HFF-Myc (cell line): ENCODE data around the gene CLVS2.

Experiments used
- DNase-seq: peaks from one replicate; pipeline ENCODE4 v3.0.0-alpha.2; 2011; ENCODE audit warnings: low read depth; ENCODE audit errors: extremely low read depth
- H3K4me3 ChIP-seq: replicated peaks from 2 replicates; pipeline ENCODE4 v1.5.1; 2011; ENCODE audit warnings: low read depth, mild to moderate bottlenecking, control low read depth, low read length
- TF ChIP-seq, protein P1 (sequence below): IDR thresholded peaks from 2 replicates; pipeline ENCODE4 v1.5.1; 2012; ENCODE audit warnings: mild to moderate bottlenecking, low read depth, low read length, control low read depth; ENCODE audit errors: missing control alignments

The CLVS2 gene

DNA sequence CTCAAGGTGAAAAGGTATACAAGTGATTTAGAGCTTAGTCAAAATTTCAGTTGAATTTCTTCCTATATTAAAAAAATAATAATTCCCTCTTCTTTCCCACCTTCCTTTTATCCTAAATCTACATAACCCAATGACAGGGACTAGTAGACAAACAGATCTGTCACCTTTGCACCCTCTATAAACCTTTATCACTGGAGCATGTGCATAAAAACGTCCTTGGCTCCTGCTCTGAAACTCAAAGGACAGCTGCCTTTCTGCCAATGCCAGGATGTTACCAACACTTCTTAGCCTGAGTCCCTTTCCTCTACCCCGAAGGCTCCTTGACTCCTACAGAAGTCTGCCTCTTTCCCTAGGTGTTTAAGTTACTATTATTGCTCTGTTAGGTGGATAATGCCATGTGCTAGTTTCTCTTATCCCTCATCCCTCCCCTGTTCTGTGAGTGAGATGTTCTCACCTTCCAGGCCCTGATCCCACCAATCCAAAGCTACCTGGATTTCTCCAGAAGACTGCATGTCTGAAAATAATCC lies 4.3 kb downstream of the CLVS2 start:
- TF ChIP-seq, protein P1, sequence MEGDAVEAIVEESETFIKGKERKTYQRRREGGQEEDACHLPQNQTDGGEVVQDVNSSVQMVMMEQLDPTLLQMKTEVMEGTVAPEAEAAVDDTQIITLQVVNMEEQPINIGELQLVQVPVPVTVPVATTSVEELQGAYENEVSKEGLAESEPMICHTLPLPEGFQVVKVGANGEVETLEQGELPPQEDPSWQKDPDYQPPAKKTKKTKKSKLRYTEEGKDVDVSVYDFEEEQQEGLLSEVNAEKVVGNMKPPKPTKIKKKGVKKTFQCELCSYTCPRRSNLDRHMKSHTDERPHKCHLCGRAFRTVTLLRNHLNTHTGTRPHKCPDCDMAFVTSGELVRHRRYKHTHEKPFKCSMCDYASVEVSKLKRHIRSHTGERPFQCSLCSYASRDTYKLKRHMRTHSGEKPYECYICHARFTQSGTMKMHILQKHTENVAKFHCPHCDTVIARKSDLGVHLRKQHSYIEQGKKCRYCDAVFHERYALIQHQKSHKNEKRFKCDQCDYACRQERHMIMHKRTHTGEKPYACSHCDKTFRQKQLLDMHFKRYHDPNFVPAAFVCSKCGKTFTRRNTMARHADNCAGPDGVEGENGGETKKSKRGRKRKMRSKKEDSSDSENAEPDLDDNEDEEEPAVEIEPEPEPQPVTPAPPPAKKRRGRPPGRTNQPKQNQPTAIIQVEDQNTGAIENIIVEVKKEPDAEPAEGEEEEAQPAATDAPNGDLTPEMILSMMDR, result no peak
- H3K4me3 ChIP-seq, result no peak overlapping the region
- no peak for DNase-seq

DNA sequence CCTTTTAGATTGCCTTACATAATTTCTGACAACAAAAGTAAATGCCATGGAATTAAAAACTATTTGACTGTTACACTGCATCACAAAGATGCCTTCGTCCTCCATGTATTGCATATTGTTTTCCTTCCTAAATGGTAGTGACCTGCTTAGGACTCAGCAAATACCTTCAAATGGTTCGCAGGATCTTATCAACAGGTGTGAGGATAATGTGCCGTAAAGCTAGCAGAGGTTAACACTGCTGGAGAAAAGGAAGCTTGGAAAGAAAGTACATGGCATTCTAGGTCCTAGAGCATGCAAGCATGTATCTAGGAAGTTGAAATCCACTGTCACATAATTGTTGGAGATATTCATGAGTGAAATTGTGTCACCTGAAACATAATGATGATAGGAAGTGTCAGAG lies 5.5 kb downstream of the CLVS2 start:
- no peak for DNase-seq
- no peak overlapping the region for H3K4me3 ChIP-seq
- TF ChIP-seq, protein P1, result no peak

DNA sequence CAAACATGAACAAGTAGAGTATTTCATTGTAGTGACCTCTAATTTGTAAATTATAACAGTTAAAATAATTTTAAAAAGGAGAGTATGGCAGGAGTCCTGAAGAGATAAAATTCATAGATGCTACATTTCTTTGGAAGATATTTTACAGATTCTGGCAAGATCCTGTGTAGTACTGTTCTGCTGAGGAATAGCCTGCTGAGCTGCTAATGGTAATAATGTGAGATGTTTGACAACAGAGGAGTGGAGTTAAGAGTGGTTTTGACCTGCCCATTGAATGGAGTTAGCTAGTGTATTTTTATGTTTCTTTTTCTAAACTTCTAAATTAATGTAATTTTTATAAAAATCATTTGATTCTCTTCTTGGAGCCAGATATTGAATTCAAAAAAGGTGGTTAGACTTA lies 11.8 kb downstream of the CLVS2 start:
- DNase-seq, result no peak
- TF ChIP-seq, protein P1, result no peak
- no peak overlapping the region for H3K4me3 ChIP-seq

DNA sequence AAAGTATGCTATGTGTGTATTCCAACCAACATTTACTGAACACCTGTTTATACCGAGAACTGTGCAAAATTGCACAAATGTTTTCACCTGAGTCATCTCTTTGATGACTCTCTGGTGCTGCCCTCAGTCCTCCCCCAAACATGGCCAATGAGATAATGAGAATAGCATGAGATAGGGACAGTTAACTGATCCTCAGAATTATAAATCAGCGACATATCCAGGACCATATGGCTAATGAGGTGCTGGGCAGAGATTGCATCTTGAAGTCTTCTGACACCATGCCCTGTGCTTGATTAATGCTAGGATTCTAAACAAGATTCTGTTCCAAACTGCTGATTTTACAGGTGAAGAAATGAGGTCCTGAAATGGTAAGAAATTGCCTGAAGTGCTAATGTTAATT lies 13.0 kb downstream of the CLVS2 start:
- no peak overlapping the region for H3K4me3 ChIP-seq
- no peak for DNase-seq
- TF ChIP-seq, protein P1, result no peak

DNA sequence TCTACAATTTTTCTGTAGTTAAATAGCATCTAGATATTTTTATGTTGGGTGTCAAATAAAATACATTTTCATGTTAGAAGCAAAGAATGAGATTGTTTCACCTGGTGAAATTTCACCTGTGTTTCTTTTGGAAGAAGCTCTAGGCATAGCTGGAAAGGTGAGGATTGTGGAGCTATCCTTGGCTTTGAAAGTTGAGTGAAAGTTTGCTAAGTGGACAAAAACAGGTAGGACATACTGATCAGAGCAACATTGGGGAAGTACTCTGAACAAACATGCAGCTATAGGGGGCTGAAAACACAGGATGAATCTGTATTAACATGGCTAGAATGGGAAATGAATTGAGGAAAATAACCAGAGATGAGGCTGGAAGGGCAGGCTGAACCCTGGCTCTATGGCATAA lies 18.8 kb downstream of the CLVS2 start:
- TF ChIP-seq, protein P1, result no peak
- H3K4me3 ChIP-seq, result no peak overlapping the region
- DNase-seq, result no peak

DNA sequence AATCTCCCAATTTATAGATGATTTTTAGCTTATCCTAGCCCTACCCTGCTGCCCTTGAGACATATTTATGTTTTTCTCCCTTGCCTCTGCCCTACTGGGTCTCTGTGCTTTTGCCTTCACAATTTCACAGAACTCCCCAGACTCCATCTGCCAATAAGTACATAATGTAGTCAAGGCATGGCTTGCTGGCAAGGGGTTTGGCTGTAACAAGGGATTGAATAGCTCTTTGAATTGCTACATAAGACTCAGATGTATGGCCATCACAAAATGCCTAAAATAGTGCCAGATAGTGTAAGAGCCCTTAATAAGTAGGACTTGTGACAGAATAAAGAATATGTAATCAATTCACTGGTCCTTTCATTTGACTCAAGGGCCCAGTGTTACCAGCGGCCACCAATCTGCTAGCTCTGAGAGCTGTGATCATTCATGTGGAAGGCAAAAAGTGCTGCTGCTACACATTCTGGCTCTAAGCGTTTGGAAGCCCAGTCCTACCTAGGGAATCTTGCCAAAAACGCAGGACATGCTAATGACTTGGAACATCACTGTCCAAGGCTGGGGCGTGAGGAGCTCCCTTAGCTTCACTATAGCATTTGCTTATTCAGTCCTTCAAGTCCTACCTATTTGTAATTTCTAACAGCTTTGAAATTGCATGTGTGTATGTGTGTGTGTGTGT lies 20.5 kb downstream of the CLVS2 start:
- DNase-seq, result no peak
- H3K4me3 ChIP-seq, result no peak overlapping the region
- TF ChIP-seq, protein P1, result no peak
